Transverse colon (tissue), 4 donors: Measurements from ENCODE around the gene ZBP1. TPM values are rescaled to one million over a fixed set of nuclear protein-coding genes. Genes with fewer than 3 reads are reported as not detected.

ENCODE experiments used
- DNase-seq: peaks from one replicate; pipeline ENCODE4 v3.0.0-alpha.2; 2019
- H3K27ac ChIP-seq, 4 donors: fragments of 200-600 bp; sonication (generic); 2 replicates each; pipeline ENCODE4 v1.5.1; 2016 to 2018; ENCODE audit warnings: inconsistent platforms in 4 of 4
- H3K27me3 ChIP-seq: fragments of 200-600 bp; sonication (generic); 2 replicates; pipeline ENCODE4 v1.5.1; 2017; ENCODE audit warnings: inconsistent platforms
- H3K36me3 ChIP-seq, 4 donors: fragments of 200-600 bp; sonication (generic); 2 replicates each; pipeline ENCODE4 v1.5.1; 2017 to 2019; ENCODE audit warnings: inconsistent platforms in 4 of 4
- H3K4me1 ChIP-seq, 4 donors: fragments of 200-600 bp; sonication (generic); 2 replicates each; pipeline ENCODE4 v1.5.1; 2017 to 2020; ENCODE audit warnings: inconsistent platforms in 4 of 4
- H3K4me3 ChIP-seq, 4 donors: fragments of 200-600 bp; sonication (generic); 1 replicate in 1 of 4; 2 replicates in 3 of 4; pipeline versions ENCODE4 v1.5.1 to v1.6.1; 2017 to 2019; ENCODE audit warnings: inconsistent platforms in 4 of 4
- H3K9me3 ChIP-seq, 2 donors: fragments of 200-600 bp; sonication (generic); 2 replicates each; pipeline ENCODE4 v1.5.1; 2017 to 2019; ENCODE audit warnings: inconsistent platforms in 2 of 2
- CTCF ChIP-seq, 5 experiments: fragments of 200-600 bp in 3 of 5; fragments of 450-650 bp in 2 of 5; sonication (generic) in 3 of 5; IDR thresholded peaks; 1 replicate in 2 of 5; 2 replicates in 3 of 5; pipeline ENCODE4 v1.5.1; 2016 to 2017; ENCODE audit warnings: antibody characterized with exemption in 5 of 5, inconsistent platforms in 3 of 5, mild to moderate bottlenecking in 2 of 5, moderate library complexity in 1 of 5
- EP300 ChIP-seq: sonication (generic); formaldehyde crosslinking; IDR thresholded peaks from one replicate; pipeline ENCODE4 v1.6.1; 2017; ENCODE audit warnings: antibody characterized with exemption, low read depth
- POLR2A ChIP-seq: fragments of 450-650 bp; IDR thresholded peaks from one replicate; pipeline ENCODE4 v1.6.1; 2016; ENCODE audit warnings: antibody characterized with exemption, mild to moderate bottlenecking, moderate library complexity
- POLR2AphosphoS5 ChIP-seq, 3 donors: sonication (generic); formaldehyde crosslinking; IDR thresholded peaks; one replicate each; pipeline ENCODE4 v1.6.1; 2016; ENCODE audit warnings: antibody characterized with exemption in 3 of 3
- WGBS, 2 donors: methylation state at CpG; one replicate each; pipeline ENCODE4 v1.1.5; 2018; ENCODE audit warnings: low coverage in 1 of 2; 5-methylcytosine and 5-hydroxymethylcytosine counted together
- in situ Hi-C, 4 donors: fragments of 200-750 bp; cut with MboI; loops; one replicate each; pipeline versions ENCODE4 v1.15.0 to v1.15.1; 2017; ENCODE audit warnings: low sequenced_read_pairs in 3 of 4, low pct_ligation_motif_present in 1 of 4, low pct_unique_long_range_greater_than_20kb in 1 of 4
- intact Hi-C: fragments of 100-400 bp; cut with DNase I; formaldehyde crosslinking; loops from one replicate; pipeline ENCODE4 v1.15.1; 2023; ENCODE audit warnings: low total_unique reads
- total RNA-seq, 4 donors: library from RNA; depleted of rRNA; stranded (reverse); fragments of >200 nt; gene quantifications; one replicate each; pipeline ENCODE4 v1.1.0, GENCODE V29; 2016

Gene ZBP1
- total RNA-seq, 4 donors from 2014 or later: 1.6 to 4.4 TPM; not detected in 2

- peak overlapping the region; percentile 74 to 91 (median 82) for H3K27ac ChIP-seq
- no peaks in the 10 kb centered on the region for H3K9me3 ChIP-seq
- peaks cover 0 to 11% (median 2%) of the 10 kb centered on the region in 4 donors for H3K36me3 ChIP-seq
- 94 to 100% methylated on average over 3 to 12 of the region's 12 CpGs for WGBS, 2 donors
- no peaks in the 10 kb centered on the region for H3K27me3 ChIP-seq
- in situ Hi-C loops (no loop called here), intact Hi-C loops (no loop called here)
- peak; percentile 35 for DNase-seq
- TF ChIP-seq POLR2AphosphoS5 (IDR thresholded peaks at IDR 0.05) (peak in 1 of 3 donors; percentile 90), EP300 (no peak)
- H3K4me1 ChIP-seq: peaks cover 4 to 47% (median 32%) of the 10 kb centered on the region in 4 donors
- H3K4me3 ChIP-seq: peak overlapping the region in 1 of 4 donors; percentile 61
Measured at GRCh38 chr20:57563522-57563921, 56.7 kb downstream of the ZBP1 start.

- peaks cover 7 to 51% (median 38%) of the 10 kb centered on the region in 4 donors for H3K4me1 ChIP-seq
- peak; percentile 53 for DNase-seq
- intact Hi-C loops (no loop called here), in situ Hi-C loops (no loop called here)
- H3K27me3 ChIP-seq: no peaks in the 10 kb centered on the region
- WGBS, 2 donors: 90 to 94% methylated on average over 9 to 35 of the region's 35 CpGs
- H3K36me3 ChIP-seq: peaks cover 0 to 11% (median 2%) of the 10 kb centered on the region in 4 donors
- peak overlapping the region; percentile 74 to 91 (median 82) for H3K27ac ChIP-seq
- TF ChIP-seq POLR2AphosphoS5 (IDR thresholded peaks at IDR 0.05) (peak in 2 of 3 donors; percentile 43 to 88), POLR2A (no peak)
- H3K4me3 ChIP-seq: peak overlapping the region in 3 of 4 donors; percentile 33 to 61 (median 42)
- H3K9me3 ChIP-seq: no peaks in the 10 kb centered on the region
Measured at GRCh38 chr20:57562541-57563465, 57.4 kb downstream of the ZBP1 start.

GRCh38 chr20:57561356-57562279 lies 58.6 kb downstream of the ZBP1 start:
- in situ Hi-C loops (no loop called here), intact Hi-C loops (no loop called here)
- TF ChIP-seq CTCF (IDR thresholded peaks at IDR 0.05) (no peak), POLR2AphosphoS5 (IDR thresholded peaks at IDR 0.05) (peak; percentile 24 to 74 (median 54)), POLR2A (peak; percentile 7)
- Histone ChIP-seq H3K36me3 (peaks cover 0 to 11% (median 2%) of the 10 kb centered on the region in 4 donors), H3K4me1 (peaks cover 7 to 51% (median 38%) of the 10 kb centered on the region in 4 donors), H3K27me3 (no peaks in the 10 kb centered on the region), H3K9me3 (no peaks in the 10 kb centered on the region), H3K27ac (peak overlapping the region; percentile 74 to 91 (median 82)), H3K4me3 (peak overlapping the region; percentile 14 to 61 (median 38))
- WGBS, 2 donors: 85 to 90% methylated on average over 2 to 24 of the region's 24 CpGs
- DNase-seq: no peak

- Histone ChIP-seq H3K27ac (peak within 1 kb of the TSS; percentile 82 to 91 (median 86)), H3K36me3 (peaks cover 0 to 11% (median 2%) of the 10 kb centered on the region in 4 donors), H3K27me3 (no peaks in the 10 kb centered on the region), H3K9me3 (no peaks in the 10 kb centered on the region), H3K4me3 (peak within 1 kb of the TSS; percentile 14 to 61 (median 38)), H3K4me1 (peaks cover 7 to 51% (median 35%) of the 10 kb centered on the region in 4 donors)
- TF ChIP-seq EP300: peak; percentile 96
- peak; percentile 86 to 99 (median 98) for TF ChIP-seq POLR2AphosphoS5 (IDR thresholded peaks at IDR 0.05)
- peak; percentile 98 for TF ChIP-seq POLR2A
- no peak for TF ChIP-seq CTCF (IDR thresholded peaks at IDR 0.05)
- WGBS, 2 donors: 50 to 60% methylated on average over 2 to 13 of the region's 14 CpGs
- peak; percentile 96 for DNase-seq
- in situ Hi-C loops (no loop called here), intact Hi-C loops (no loop called here)
Measured at GRCh38 chr20:57560554-57561355, 59.5 kb downstream of the ZBP1 start, which contains the start of gene PCK1. Gene PCK1 (plus strand): TSS chr20:57561110. CDS start chr20:57561412, 302 bp downstream.
